ENCODE results near the gene SLC5A11.

The SLC5A11 gene

DNA sequence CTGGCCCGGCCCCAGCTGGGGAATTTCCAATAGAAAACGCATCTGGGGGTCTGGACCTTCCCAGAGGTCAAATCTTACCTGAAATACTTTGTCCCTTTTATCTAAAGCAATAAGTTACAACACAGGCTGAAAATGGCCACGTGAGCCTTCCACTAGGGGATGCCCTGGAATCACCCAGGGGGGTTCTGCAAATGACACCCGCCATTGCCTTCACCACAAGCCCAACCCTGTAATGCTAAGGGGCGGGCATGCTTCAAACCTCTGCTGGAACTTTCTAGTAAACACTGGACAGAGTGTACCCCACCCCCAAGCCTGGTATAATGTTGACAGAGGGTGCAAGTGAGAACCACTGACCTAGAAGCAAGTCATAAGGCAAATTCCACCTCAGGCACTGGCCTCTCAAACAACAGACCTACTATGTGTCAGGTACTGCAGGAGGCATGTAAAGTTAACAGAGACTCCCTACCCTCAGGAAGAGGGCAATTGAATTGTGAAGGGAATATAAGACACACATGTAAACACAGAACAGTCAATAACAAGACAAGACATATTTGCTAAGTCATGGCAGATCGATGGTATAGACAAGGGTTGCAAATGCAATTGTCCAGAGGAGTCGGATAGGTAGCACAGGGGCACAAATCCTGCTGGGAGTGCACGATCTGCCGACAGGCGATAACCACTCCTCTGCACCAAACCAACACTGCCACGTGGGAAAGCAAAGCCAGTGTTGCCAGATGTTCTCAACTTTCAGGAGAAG is 110.4 kb downstream of the SLC5A11 start:
- ChIA-PET CTCF (no interaction called here), POLR2A (no interaction called here)
- no peak for DNase-seq (ENCODE audit: extremely low spot score)
- no peak for TF ChIP-seq FOXK2 (IDR thresholded peaks at IDR 0.05)
- no peak for TF ChIP-seq PKNOX1 (IDR thresholded peaks at IDR 0.05)
- TF ChIP-seq SUZ12 (IDR thresholded peaks at IDR 0.05) = no peak
- no peak for TF ChIP-seq TARDBP (IDR thresholded peaks at IDR 0.05)
- TF ChIP-seq CTBP1 (IDR thresholded peaks at IDR 0.05; ENCODE audit: borderline replicate concordance) = no peak
- TF ChIP-seq HDGF (IDR thresholded peaks at IDR 0.05; ENCODE audit: borderline replicate concordance) = no peak
- no peak for TF ChIP-seq L3MBTL2 (conservative IDR thresholded peaks at IDR 0.05)
- no peak for TF ChIP-seq FOXA1 (IDR thresholded peaks at IDR 0.05)
- no peak for TF ChIP-seq SP1 (IDR thresholded peaks at IDR 0.05)
- TF ChIP-seq ELF4 (IDR thresholded peaks at IDR 0.05) = no peak
- TF ChIP-seq NFRKB (IDR thresholded peaks at IDR 0.05) = no peak
- no peak for TF ChIP-seq BHLHE40 (IDR thresholded peaks at IDR 0.05; ENCODE audit: borderline replicate concordance)
- TF ChIP-seq ARNT (IDR thresholded peaks at IDR 0.05) = no peak
- no peak for TF ChIP-seq FOXM1 (IDR thresholded peaks at IDR 0.05; ENCODE audit: borderline replicate concordance)
- no peak for TF ChIP-seq ZNF384 (IDR thresholded peaks at IDR 0.05)

GRCh38 chr16:24957887-24958286 is 112.1 kb downstream of the SLC5A11 start:
- ChIA-PET CTCF (no interaction called here), POLR2A (no interaction called here)
- TF ChIP-seq BHLHE40 (IDR thresholded peaks at IDR 0.05; ENCODE audit: borderline replicate concordance) (no peak), NFRKB (IDR thresholded peaks at IDR 0.05) (no peak), CTBP1 (IDR thresholded peaks at IDR 0.05; ENCODE audit: borderline replicate concordance) (no peak), FOXM1 (IDR thresholded peaks at IDR 0.05; ENCODE audit: borderline replicate concordance) (no peak), TARDBP (IDR thresholded peaks at IDR 0.05) (no peak), L3MBTL2 (conservative IDR thresholded peaks at IDR 0.05) (no peak), SP1 (IDR thresholded peaks at IDR 0.05) (no peak), SUZ12 (IDR thresholded peaks at IDR 0.05) (no peak), FOXK2 (IDR thresholded peaks at IDR 0.05) (no peak), FOXA1 (IDR thresholded peaks at IDR 0.05) (no peak), HDGF (IDR thresholded peaks at IDR 0.05; ENCODE audit: borderline replicate concordance) (no peak), LEF1 (IDR thresholded peaks at IDR 0.05; ENCODE audit: borderline replicate concordance) (no peak)
- DNase-seq (ENCODE audit: extremely low spot score) = no peak
